Liver (tissue), 2 donors: ENCODE data around the gene EIF4E2.

ENCODE experiments used
- CTCF ChIP-seq: fragments of 150-350 bp; IDR thresholded peaks from 2 replicates; pipeline ENCODE4 v1.5.1; 2017; ENCODE audit warnings: improper control_type of control experiment, low read depth, low read length; ENCODE audit not compliant: missing input control
- MAX ChIP-seq: IDR thresholded peaks from 2 replicates; pipeline ENCODE4 v1.6.1; 2016; ENCODE audit warnings: antibody characterized with exemption
- REST ChIP-seq: IDR thresholded peaks from 2 replicates; pipeline ENCODE4 v1.6.1; 2016; ENCODE audit warnings: antibody characterized with exemption, mild to moderate bottlenecking
- donor health status: healthy.

GRCh38 chr2:232520489-232520888 is 30.0 kb upstream of the EIF4E2 start:
- no peak for TF ChIP-seq CTCF
- no peak for TF ChIP-seq REST
- TF ChIP-seq MAX, result no peak
